Inflammatory macrophage (primary cell): ENCODE results near the gene RNF115.
"Not testable (repeated sequence)": the region's sequence is repeated elsewhere in the genome, so short reads cannot be mapped to it uniquely, and the experiment has no call there.

ENCODE experiments used
- DNase-seq, 2 donors: peaks; one replicate each; pipeline ENCODE4 v3.0.0-alpha.2; 2020 to 2022

Gene RNF115

GRCh38 chr1:145827966-145828365 is 4.1 kb upstream of the RNF115 start:
- DNase-seq: no peak

GRCh38 chr1:145826030-145826429 is 2.1 kb upstream of the RNF115 start:
- no peak for DNase-seq

- DNase-seq: peak in 1 of 2 donors; percentile 6
Observed at GRCh38 chr1:145824499-145824842, 576 bp upstream of the RNF115 start.

- not testable (repeated sequence) for DNase-seq
Observed at GRCh38 chr1:145822779-145823331, 1.0 kb downstream of the RNF115 start.

- DNase-seq: not testable (repeated sequence)
Observed at GRCh38 chr1:145818095-145818494, 5.8 kb downstream of the RNF115 start.

- not testable (repeated sequence) for DNase-seq
Observed at GRCh38 chr1:145812977-145813810, 10.7 kb downstream of the RNF115 start.

GRCh38 chr1:145806844-145807243 is 17.1 kb downstream of the RNF115 start:
- DNase-seq: no peak

GRCh38 chr1:145806408-145806807 is 17.5 kb downstream of the RNF115 start:
- DNase-seq: no peak

GRCh38 chr1:145805057-145805456 is 18.8 kb downstream of the RNF115 start:
- DNase-seq: no peak

GRCh38 chr1:145804235-145805045 is 19.5 kb downstream of the RNF115 start:
- DNase-seq: no peak

- DNase-seq: no peak
Observed at GRCh38 chr1:145799806-145800205, 24.1 kb downstream of the RNF115 start.

- no peak for DNase-seq
Observed at GRCh38 chr1:145796753-145797152, 27.1 kb downstream of the RNF115 start.

- DNase-seq: no peak
Observed at GRCh38 chr1:145795257-145795881, 28.5 kb downstream of the RNF115 start.

GRCh38 chr1:145792484-145792883 is 31.4 kb downstream of the RNF115 start:
- no peak for DNase-seq

GRCh38 chr1:145791860-145792259 is 32.0 kb downstream of the RNF115 start:
- DNase-seq: not testable (repeated sequence)

GRCh38 chr1:145788580-145788979 is 35.3 kb downstream of the RNF115 start:
- no peak for DNase-seq

- DNase-seq: no peak
Observed at GRCh38 chr1:145786271-145786670, 37.6 kb downstream of the RNF115 start.

- no peak for DNase-seq
Observed at GRCh38 chr1:145785547-145785946, 38.3 kb downstream of the RNF115 start.

- DNase-seq: no peak
Observed at GRCh38 chr1:145784409-145784808, 39.5 kb downstream of the RNF115 start.

- no peak for DNase-seq
Observed at GRCh38 chr1:145782272-145783099, 41.4 kb downstream of the RNF115 start.

- no peak for DNase-seq
Observed at GRCh38 chr1:145778146-145778540, 45.8 kb downstream of the RNF115 start.
